Ascending aorta (tissue), 2 donors: ENCODE results near the gene RARB. TPM values are rescaled to one million over a fixed set of nuclear protein-coding genes. Genes with fewer than 3 reads are reported as not detected.

ENCODE experiments used
- DNase-seq, 2 donors: peaks; one replicate each; pipeline ENCODE4 v3.0.0-alpha.2; 2019; ENCODE audit warnings: low spot score in 2 of 2
- H3K27ac ChIP-seq, 2 donors: fragments of 200-600 bp; sonication (generic); one replicate each; pipeline ENCODE4 v1.5.1; 2016 to 2017; ENCODE audit warnings: mild to moderate bottlenecking in 1 of 2
- H3K27me3 ChIP-seq: fragments of 200-600 bp; sonication (generic); one replicate; pipeline ENCODE4 v1.5.1; 2017
- H3K36me3 ChIP-seq, 2 donors: fragments of 200-600 bp; sonication (generic); one replicate each; pipeline ENCODE4 v1.5.1; 2016
- H3K4me1 ChIP-seq, 2 donors: fragments of 200-600 bp; sonication (generic); one replicate each; pipeline ENCODE4 v1.5.1; 2016 to 2017; ENCODE audit warnings: mild to moderate bottlenecking in 1 of 2
- H3K4me3 ChIP-seq, 2 donors: fragments of 200-600 bp; sonication (generic); one replicate each; pipeline ENCODE4 v1.5.1; 2016 to 2017; ENCODE audit warnings: mild to moderate bottlenecking in 1 of 2
- H3K9me3 ChIP-seq, 2 donors: fragments of 200-600 bp; sonication (generic); one replicate each; pipeline ENCODE4 v1.5.1; 2016
- intact Hi-C: fragments of 100-400 bp; cut with DNase I; formaldehyde crosslinking; loops from one replicate; pipeline ENCODE4 v1.15.1; 2023
- total RNA-seq: library from RNA; depleted of rRNA; stranded (reverse); fragments of >200 nt; gene quantifications from one replicate; pipeline ENCODE4 v1.1.0, GENCODE V29; 2016
- TF ChIP-seq, protein P1 (sequence below), 3 experiments: fragments of 200-600 bp in 2 of 3; fragments of 450-650 bp in 1 of 3; sonication (generic) in 2 of 3; IDR thresholded peaks; one replicate each; pipeline ENCODE4 v1.5.1; 2016 to 2019; ENCODE audit warnings: antibody characterized with exemption in 3 of 3, mild to moderate bottlenecking in 1 of 3, moderate library complexity in 1 of 3

RARB gene
- total RNA-seq, 1 donor from 2014 or later: 52.7 TPM

- intact Hi-C loops: no loop called here
- Histone ChIP-seq H3K27ac (no peak overlapping the region), H3K4me3 (no peak overlapping the region), H3K9me3 (no peaks in the 10 kb centered on the region), H3K27me3 (no peaks in the 10 kb centered on the region), H3K36me3 (no peaks in the 10 kb centered on the region), H3K4me1 (no peaks in the 10 kb centered on the region)
- DNase-seq: no peak
- TF ChIP-seq, protein P1, sequence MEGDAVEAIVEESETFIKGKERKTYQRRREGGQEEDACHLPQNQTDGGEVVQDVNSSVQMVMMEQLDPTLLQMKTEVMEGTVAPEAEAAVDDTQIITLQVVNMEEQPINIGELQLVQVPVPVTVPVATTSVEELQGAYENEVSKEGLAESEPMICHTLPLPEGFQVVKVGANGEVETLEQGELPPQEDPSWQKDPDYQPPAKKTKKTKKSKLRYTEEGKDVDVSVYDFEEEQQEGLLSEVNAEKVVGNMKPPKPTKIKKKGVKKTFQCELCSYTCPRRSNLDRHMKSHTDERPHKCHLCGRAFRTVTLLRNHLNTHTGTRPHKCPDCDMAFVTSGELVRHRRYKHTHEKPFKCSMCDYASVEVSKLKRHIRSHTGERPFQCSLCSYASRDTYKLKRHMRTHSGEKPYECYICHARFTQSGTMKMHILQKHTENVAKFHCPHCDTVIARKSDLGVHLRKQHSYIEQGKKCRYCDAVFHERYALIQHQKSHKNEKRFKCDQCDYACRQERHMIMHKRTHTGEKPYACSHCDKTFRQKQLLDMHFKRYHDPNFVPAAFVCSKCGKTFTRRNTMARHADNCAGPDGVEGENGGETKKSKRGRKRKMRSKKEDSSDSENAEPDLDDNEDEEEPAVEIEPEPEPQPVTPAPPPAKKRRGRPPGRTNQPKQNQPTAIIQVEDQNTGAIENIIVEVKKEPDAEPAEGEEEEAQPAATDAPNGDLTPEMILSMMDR (IDR thresholded peaks at IDR 0.05): no peak
These were observed 119.0 kb downstream of the RARB start for GRCh38 chr3:25547103-25547502.

GRCh38 chr3:25547943-25548674 is 120.0 kb downstream of the RARB start:
- TF ChIP-seq, protein P1 (IDR thresholded peaks at IDR 0.05): no peak
- Histone ChIP-seq H3K27me3 (no peaks in the 10 kb centered on the region), H3K36me3 (no peaks in the 10 kb centered on the region), H3K9me3 (no peaks in the 10 kb centered on the region), H3K27ac (no peak overlapping the region), H3K4me1 (no peaks in the 10 kb centered on the region), H3K4me3 (no peak overlapping the region)
- DNase-seq: no peak
- intact Hi-C loops: no loop called here

- Histone ChIP-seq H3K4me3 (no peak overlapping the region), H3K9me3 (no peaks in the 10 kb centered on the region), H3K27ac (no peak overlapping the region), H3K4me1 (no peaks in the 10 kb centered on the region), H3K36me3 (no peaks in the 10 kb centered on the region), H3K27me3 (no peaks in the 10 kb centered on the region)
- TF ChIP-seq, protein P1 (IDR thresholded peaks at IDR 0.05): no peak
- no peak for DNase-seq
- intact Hi-C loops: no loop called here
These were observed 120.8 kb downstream of the RARB start for GRCh38 chr3:25548836-25549235.

- Histone ChIP-seq H3K36me3 (no peaks in the 10 kb centered on the region), H3K4me1 (peaks cover 0 to 2% of the 10 kb centered on the region in 2 donors), H3K27ac (no peak overlapping the region), H3K27me3 (no peaks in the 10 kb centered on the region), H3K4me3 (no peak overlapping the region), H3K9me3 (no peaks in the 10 kb centered on the region)
- TF ChIP-seq, protein P1 (IDR thresholded peaks at IDR 0.05): no peak
- intact Hi-C loops: no loop called here
- no peak for DNase-seq
These were observed 124.2 kb downstream of the RARB start for GRCh38 chr3:25552251-25552650.

- no peaks in the 10 kb centered on the region for H3K9me3 ChIP-seq
- no peak for DNase-seq
- no peak overlapping the region for H3K27ac ChIP-seq
- no peaks in the 10 kb centered on the region for H3K36me3 ChIP-seq
- peaks cover 2 to 8% of the 10 kb centered on the region in 2 donors for H3K4me1 ChIP-seq
- no peak overlapping the region for H3K4me3 ChIP-seq
- intact Hi-C loops: no loop called here
- H3K27me3 ChIP-seq: no peaks in the 10 kb centered on the region
- TF ChIP-seq, protein P1 (IDR thresholded peaks at IDR 0.05): no peak
These were observed 126.3 kb downstream of the RARB start for GRCh38 chr3:25554376-25554775.
